Hematopoietic multipotent progenitor cell treated with erythropoietin and hydrocortisone succinate and interleukin-3 and kit ligand, for 15 days (in vitro differentiated cells): ENCODE data around the gene PPIL4.
A peak's percentile ranks its signal among the peaks of the same experiment; 100 is the strongest.
"Not testable (repeated sequence)": the region's sequence is repeated elsewhere in the genome, so short reads cannot be mapped to it uniquely, and the experiment has no call there.

Source experiments
- DNase-seq: peaks from one replicate; pipeline ENCODE4 v3.0.0-alpha.2; 2015; ENCODE audit warnings: low spot score

The PPIL4 gene

DNA sequence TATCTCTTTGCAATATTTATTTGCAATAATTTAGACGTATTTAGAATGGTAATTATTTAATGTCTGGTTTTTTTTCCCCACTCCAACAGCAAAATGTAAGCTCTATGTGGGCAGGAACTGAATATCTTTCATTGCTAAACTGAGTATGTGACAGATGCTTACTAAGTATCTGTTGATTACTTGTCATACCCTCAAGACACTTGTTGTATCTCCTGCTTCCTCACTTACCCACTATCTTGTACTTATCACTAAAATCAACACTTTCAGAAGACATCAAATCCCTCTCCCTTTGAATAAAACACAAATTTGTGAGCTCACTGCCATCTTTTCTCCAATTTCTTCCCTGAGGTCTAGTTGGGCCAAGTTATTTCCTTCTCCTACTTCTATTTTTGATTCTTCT is 30.3 kb downstream of the PPIL4 start:
- no peak for DNase-seq

DNA sequence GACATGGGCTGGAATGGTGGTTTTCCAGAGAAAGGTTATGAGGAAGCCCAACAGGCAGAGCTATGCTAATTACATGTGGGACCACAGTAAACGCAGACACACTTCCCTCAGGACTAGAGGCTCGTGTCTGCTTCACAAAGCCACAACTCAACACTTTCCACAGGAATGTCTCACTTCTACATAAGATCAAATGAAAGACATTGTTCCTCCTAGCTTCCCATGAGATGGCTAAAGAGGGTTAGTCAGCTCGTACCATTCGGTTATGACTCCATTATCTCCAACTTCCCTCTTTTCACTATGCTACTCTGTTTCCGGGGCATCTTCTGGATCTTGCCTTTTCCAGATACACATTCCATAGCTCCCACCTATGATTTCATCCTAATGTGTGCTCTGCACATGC is 31.9 kb downstream of the PPIL4 start:
- DNase-seq, result no peak

DNA sequence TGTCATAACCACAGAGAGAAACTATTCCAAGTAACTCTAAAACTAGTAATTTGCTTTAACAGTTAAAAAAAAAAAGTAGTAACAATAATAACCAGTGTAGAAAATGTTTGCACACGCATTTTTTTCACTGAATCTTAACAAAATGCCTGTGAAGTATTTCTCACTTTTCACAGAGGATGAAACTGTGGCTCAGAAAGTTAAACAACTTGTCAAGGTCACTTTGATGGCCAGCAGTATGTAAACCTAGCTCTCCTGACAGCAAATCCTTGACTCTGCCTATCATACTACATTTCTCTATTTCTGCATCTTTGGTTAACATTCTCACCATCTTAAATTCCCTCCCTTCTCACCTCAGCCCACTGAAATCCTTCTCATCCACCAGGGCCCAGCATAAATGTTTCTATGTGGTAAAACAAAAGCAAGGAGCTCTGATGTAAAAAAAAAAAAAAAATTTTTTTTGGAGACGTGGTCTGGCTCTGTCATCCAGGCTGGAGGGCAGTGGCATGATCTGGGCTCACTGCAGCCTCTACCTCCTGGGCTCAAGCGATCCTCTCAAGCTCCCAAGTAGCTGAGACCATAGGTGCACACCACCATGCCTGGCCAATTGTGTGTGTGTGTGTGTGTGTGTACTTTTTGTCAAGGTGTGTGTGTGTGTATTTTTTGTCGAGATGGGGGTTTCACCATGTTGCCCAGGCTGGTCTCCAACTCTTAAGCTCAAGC is 34.9 kb downstream of the PPIL4 start:
- no peak for DNase-seq

DNA sequence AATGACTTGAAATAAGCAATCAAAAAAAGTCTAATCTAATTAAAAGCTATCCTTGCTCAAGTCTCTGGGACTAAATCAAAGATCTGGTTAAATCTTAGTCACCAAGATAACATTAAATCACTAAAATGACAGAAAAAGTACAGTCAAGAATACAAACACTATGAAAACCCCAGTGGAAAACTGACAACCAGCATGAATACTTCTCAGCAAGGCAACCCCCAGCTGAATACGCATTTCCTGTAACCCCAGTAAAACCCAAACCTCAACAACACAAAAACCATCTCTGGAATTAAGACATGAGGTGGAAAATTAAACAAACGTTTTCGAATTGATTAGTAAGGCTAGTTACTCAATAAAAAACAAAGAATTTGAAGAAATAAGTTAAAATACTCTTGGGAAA is 37.4 kb downstream of the PPIL4 start:
- no peak for DNase-seq

DNA sequence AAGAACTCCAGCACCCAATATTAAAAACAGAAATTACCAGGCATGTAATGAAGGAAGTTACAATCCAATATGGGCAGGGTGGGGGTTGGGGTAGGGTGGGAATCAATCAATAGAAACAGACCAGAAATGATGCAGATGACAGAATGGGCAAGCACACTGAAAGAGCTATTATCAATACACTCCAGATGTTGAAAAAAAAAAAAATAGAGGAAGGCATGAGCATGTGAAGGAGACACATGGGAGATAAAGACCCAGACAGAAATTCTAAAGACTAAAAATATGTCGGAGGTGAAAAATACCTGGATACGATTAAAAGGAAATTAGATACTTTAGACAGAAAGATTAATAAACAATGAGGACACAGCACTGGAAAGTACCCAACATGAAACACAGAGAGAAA is 42.0 kb downstream of the PPIL4 start:
- DNase-seq, result peak; percentile 74

DNA sequence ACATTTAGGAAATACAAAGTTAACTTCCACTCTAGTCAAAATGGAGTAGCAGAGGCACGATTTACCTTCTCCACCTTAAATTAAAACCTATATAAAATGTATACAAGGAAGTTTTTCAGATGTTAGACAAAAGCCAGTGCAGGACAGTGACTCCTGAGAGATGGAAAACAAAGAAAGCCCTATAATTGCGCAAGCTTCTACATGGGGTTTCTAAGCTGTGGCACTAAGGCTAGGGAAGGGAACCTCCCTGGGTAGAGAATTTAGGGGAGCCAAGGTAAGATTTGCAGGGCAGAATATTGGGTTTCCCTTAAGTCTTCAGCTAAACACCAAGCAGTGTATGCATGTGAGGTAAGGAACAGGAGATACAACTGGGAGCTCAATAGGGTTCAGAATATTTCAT is 42.6 kb downstream of the PPIL4 start:
- no peak for DNase-seq

DNA sequence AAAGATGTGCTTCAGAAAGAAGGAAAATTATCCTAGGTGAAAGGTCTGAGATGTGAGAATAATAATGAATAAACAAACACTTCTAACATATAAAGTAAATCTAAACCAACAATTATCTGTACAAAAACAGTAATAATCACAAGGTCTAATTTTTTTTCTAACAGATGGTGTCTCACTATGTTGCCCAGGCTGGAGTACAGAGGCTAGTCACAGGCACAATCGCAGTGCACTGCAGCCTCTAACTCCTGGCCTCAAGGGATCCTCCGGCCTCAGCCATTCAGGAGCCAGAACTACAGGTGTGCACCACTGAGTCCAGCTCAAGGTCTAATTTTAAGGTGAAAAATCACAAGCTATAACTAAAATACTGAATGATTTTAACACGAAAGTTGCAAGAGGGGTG is 44.1 kb downstream of the PPIL4 start:
- DNase-seq, result no peak

DNA sequence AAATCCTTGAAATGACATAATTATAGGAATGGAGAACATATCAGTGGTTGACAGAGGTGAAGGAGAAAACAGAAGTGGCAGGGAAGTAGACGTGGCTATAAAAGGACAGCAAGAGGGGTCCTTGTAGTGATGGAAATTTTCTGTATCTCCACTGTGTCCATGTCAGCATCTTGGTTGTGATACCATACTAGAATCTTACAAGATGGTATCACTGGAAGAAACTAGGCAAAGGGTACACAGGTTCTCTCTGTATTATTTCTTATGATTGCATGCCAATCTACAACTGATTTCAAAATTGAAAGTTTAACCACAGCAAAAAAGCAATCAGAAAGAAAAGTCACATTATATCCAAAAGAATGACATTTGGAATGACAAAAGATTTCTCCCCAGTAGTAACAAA is 44.6 kb downstream of the PPIL4 start:
- no peak for DNase-seq

DNA sequence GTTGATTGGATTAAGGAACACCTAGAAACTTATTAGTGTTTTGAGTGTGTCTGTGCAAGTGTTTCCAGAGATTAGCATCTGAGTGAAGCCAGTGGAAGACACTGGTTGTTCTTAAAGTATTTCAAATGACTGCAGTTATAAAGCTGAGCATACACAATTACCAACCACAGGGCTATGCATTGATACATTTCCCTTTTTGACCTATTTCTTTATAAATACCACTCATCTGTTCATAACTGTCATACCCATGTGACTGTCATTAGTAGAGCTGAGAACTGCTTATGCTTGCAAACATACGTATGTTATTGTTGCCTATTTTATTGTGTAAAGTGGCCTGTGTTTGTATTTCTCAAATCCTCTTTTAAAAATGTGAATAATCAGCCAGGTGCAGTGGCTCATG is 45.7 kb downstream of the PPIL4 start:
- no peak for DNase-seq

DNA sequence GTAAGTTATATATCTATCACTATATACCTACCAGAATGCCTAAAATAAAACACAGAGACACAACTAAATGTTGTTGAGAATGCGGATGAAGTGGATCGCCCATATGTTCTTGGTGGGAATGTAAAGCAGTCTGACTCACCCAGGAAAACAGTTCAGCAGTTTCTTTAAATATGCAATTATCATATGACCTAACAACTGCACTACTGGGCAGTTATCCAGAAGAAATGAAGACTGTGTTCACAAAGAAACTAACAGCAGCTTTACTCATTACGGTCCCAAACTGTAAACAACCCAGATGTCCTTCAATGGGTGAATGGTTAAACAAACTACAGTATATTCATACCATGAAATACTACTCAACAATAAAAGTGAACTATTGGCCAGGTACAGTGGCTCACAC is 46.8 kb downstream of the PPIL4 start:
- no peak for DNase-seq

DNA sequence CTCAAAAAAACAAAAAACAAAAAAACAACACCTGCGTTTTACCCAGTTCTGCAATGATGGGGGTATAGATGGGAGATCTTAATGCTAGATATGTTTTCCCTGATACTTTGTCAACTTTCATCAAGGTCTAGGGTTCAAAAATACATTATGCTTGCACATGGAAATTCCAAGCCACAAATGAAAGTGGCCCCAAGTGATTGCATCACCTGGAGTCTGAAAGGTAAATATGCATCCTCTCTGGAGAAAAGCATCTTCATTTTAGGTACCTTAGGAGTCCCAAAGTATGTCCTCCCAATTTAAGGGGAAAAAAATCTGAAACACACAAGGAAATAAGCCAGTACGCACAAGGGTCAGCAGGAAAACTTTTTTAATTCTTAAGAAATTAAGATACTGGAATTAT is 48.5 kb downstream of the PPIL4 start:
- DNase-seq, result no peak

DNA sequence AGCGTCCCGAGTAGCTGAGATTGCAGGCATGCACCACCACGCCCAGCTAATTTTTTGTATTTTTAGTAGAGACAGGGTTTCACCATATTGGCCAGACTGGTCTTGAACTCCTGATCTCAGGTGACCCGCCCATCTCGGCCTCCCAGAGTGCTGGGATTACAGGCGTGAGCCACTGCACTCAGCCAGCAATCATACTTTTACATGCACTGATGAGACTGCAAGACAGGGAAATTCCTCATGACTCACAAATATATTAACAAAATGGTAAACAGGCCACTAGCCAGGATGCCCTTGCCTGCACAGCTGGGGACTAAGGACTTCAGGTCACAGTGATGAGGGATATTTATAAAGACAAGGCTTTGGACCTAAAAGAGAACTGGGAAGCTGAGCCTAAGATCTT is 49.2 kb downstream of the PPIL4 start:
- DNase-seq, result not testable (repeated sequence)

DNA sequence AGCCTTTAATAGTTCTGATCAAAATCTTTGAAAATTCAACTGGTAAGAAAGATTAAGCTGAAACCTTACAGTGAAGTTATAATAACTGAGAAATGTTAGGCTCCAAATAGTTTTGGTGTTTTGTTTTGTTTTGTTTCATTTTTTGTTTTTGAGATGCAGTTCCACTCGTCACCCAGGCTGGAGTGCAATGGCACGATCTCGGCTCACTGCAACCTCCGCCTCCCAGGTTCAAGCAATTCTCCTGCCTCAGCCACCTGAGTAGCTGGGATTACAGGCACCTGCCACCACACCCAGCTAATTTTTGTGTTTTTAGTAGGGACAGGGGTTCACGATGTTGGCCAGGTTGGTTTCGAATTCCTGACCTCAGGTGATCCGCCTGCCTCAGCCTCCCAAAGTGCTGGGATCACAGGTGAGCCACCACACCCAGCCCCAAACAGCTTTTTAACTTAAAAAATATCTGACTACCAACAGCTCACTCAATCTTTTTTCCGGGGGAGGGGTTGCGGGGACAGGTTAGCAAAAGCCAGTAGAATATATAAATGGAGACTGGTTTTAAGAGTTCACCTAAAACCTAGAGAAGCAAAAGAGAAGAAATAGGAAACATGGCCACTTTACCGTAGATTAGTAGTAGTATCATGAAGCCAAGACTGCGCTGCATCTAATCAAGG is 50.4 kb downstream of the PPIL4 start:
- DNase-seq, result not testable (repeated sequence)

DNA sequence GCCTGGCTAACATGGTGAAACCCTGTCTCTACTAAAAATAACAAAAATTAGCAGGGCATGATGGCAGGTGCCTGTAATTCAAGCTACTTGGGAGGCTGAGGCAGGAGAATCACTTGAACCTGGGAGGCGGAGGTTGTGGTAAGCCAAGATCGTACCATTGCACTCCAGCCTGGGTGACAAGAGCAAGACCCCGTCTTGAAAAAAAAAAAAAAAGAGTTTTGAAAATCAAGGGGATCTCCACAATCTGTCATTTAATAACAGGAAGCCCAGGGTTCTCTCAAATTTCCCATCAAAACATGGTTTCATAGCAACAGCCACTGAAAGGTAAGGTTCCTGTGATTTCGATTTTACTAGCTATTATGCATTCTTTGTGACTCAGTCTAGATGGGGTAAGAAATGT is 51.0 kb downstream of the PPIL4 start:
- DNase-seq, result not testable (repeated sequence)

DNA sequence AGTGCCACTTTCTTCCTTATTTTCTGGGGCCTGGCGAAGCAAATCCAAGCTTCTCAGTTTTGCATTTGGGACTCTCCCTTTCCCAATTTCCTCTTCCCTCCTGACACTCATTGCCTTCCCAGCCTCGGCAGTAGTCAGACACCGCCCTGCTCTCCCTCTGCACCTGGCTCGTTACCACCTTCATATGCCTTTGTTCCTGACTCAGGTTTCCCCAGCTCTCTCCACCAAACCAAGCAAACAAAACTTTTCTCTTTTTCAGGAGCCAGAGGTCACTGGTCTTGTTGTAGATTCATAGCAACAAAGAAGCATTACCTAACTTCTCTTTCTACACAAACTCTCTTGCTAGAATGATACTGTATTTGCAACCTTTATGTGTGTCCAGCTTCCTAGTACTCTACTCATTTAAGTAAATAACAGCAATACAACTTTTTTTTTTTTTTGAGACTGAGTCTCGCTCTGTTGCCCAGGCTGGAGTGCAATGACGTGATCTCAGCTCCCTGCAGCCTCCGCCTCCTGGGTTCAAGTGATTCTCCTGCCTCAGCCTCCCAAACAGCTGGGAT is 52.0 kb downstream of the PPIL4 start:
- no peak for DNase-seq

DNA sequence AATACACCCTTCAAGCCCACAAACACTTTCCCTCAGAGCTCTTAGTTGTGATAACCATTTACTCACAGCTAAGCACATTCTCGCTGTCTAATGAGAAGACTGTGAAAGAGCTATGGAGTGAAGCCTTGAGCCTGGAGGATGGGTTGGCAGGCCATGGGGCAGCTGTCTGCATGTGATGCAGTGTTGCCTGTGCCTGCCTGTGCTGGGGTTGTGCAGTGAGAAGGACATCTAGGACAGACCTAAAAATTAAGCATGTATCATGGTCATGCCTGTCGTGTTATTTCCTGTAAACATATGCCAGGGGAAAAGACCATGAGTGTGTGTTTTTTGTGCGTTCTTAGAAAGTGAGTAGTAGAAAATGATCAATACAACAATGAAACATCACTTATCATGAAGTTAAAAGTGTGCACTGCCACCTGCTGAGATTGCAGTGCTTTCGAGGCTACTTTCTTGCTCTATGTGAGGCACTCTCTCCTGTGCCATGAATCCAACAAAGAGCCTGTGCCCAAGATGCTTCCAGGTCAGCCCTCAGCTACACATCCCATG is 53.0 kb downstream of the PPIL4 start:
- DNase-seq, result no peak

DNA sequence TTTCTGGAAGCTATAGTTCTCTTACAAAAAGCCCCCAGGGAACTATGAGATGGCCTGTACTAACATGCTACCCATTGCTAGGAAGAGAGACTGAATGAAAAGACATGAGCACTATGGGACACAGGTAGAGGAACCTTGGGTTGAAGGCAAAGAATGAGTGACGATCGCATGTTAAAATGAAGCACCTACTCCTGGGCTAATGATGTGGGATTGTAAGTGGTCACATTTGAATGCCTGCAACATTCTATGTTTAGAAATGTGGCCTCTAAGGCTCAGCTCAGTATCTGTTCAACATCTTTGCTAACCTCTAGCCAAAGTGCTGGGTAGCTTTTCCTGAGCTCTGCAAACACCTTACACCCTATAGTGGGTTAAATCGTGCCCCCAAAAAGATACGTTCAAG is 55.9 kb downstream of the PPIL4 start:
- no peak for DNase-seq

DNA sequence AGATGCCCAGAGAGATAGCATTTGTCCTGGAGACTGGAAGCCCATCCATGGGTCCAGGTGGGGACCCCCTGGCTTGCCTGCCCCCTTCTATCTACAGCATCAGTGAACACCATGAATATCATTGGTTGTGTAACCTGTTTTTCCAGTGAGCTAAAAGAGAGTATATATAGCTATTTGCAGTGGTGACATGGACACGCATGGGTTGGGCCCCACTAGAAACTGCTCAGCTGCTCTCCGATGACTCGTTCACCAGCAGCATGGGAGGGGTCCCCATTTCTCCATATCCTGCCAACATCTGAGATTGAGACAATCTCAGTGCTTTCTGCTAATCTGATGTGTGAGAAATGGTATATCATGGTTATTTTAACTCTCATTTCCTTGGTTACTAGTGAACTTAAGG is 57.0 kb downstream of the PPIL4 start:
- no peak for DNase-seq

DNA sequence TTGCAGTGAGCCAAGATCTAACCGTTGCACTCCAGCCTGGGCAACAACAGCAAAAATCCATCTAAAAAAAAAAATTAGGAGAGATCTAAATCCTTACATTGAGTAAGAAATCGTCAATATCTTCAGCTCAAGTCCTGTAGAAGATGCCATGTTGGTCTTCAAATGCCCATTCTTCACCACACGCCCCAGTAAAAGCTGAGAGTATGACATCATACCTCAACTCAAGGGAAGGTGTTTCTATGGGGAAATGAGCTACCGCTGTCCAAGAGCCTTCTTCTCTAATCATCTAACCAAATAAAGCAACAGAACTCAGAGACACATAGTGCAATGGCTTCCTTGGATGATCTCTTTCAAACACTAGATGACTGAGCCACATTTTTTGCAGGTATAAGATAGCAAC is 58.5 kb downstream of the PPIL4 start:
- no peak for DNase-seq

DNA sequence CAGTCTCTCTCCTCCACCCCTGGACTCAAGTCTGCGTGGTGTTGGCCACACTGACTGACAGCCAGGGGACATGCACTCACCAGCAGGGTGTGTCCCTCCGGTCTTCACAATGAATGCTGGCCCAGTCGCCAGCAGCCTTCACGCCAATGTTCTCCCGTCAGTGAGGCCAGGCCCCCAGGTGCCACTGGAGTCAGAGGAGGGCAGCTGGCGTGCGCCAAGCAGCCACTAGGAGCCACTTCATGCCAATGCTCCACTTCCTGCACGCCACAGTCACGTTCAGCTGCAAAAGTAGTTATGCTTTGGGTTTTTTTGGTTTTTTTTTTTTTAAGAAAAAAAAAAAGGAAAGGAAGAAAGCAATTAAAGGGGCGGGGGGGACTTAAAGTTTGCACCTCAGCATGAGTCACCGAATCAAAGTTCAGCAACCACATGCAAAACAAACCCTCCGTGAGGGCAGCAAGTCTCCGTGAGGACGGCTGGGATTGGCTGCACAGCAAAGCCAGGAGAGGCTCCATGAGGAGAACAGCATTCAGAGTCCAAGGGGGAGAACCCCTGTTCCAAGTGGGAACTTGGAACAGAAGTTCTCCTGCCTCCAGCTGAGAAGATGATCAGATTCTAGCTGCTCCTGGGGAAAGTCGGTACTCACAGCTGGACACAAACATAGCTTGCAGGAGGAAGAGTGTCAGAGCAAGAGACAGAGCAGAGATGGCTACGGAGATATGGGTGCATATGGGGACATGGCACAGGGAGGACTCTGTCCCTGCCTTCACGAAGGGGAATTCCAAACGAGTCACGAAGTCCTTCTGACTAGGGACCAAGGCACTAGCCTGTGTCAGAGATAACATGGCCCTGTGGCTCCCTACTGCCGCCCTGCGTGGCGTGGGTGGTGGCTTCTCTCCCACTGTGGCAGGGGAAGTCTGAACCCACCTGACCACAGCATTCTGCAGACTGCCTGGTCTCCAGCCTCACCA is 60.8 kb downstream of the PPIL4 start, which contains the start of gene ZC3H12D:
TSS of gene ZC3H12D (minus strand) at position 282 of the 968 bp plus-strand sequence. CDS start 10,471 bp downstream, outside the sequence.
- DNase-seq, result no peak

DNA sequence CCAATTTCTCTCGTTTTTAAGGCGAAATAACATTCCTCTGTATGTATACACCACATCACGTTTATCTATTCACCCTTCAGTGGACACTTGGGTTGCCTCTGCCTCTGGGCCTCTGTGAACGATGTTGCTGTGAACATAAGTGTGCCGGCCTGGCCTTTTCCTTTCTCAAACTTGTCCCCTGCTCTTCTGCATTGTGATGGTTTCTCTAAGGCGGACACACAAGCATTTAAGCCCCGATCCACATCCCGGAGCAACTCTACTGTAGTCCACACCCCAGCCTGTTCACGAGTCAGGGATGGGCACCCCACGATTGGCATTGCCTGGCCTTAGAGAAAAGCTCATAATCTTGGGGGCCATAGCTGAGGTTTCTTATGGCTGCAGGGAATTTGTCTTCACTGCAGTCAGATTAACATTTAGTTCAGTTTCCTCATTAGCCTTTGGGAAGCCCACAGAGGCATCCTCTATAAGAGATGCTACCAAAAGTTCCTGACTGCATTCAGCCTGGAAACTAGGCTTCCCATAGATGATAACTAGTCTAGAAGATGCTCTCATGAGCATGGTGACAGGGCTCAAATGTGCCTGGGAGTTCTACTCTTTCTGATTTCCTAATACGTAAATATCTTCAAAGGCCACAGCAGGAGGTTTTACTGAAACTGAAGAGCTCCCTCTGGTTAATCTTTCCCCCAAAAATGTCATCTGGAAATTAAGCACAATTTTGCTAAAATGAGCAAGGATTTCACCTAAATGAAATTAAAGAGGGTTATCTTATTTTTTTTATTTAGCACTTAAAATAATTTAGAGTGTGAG is 61.8 kb downstream of the PPIL4 start:
- no peak for DNase-seq
